ENCODE measurements around the gene NCOA4. TPM values are rescaled to one million over a fixed set of nuclear protein-coding genes. Genes with fewer than 3 reads are reported as not detected.

Gene NCOA4
- total and polyA plus RNA-seq, 2 of the 8 experiments (the other 6 are each of a cell fraction or from before 2014, with no cell fraction given): 28.9 to 65.2 TPM

- TF ChIP-seq, protein P1, sequence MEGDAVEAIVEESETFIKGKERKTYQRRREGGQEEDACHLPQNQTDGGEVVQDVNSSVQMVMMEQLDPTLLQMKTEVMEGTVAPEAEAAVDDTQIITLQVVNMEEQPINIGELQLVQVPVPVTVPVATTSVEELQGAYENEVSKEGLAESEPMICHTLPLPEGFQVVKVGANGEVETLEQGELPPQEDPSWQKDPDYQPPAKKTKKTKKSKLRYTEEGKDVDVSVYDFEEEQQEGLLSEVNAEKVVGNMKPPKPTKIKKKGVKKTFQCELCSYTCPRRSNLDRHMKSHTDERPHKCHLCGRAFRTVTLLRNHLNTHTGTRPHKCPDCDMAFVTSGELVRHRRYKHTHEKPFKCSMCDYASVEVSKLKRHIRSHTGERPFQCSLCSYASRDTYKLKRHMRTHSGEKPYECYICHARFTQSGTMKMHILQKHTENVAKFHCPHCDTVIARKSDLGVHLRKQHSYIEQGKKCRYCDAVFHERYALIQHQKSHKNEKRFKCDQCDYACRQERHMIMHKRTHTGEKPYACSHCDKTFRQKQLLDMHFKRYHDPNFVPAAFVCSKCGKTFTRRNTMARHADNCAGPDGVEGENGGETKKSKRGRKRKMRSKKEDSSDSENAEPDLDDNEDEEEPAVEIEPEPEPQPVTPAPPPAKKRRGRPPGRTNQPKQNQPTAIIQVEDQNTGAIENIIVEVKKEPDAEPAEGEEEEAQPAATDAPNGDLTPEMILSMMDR (IDR thresholded peaks at IDR 0.05; ENCODE audit: control extremely low read depth in 1 of 3, insufficient read depth in 1 of 3, low read depth in 1 of 3, low read length in 3 of 3): peak in 2 of 3 experiments; percentile 55 to 56; a peak in 3 of 4 replicates
- no peak for TF ChIP-seq EZH2 (IDR thresholded peaks at IDR 0.05; ENCODE audit: low read depth, low read length, severe bottlenecking)
- no peak for TF ChIP-seq CEBPB (IDR thresholded peaks at IDR 0.05; ENCODE audit: low read depth, low read length)
Measured at GRCh38 chr10:46028584-46029460, 1.6 kb downstream of the NCOA4 start (continued).
